ENCODE measurements around the gene CFAP57. TPM values are rescaled to one million over a fixed set of nuclear protein-coding genes. Genes with fewer than 3 reads are reported as not detected.

The CFAP57 gene
- total RNA-seq, 1 donor from 2014 or later: not detected

DNA sequence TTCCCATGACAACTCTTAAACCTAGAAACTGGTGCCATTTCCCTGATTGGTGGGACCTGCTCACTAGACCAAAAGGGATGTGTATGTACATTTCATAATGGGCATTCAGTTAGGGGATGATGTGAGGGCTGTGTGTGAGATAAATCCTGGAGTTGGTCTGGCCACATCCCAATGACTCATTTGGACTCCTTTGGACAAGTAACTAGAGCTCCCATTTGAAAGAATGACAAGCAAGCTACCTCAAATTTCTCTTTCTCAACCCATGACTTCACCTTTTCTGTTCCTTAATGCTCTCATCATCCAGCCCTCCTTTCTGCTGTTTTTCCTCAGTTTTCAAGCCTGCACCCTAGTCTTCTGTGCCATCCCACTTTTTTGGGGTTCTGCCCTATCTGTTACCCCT is 27.9 kb upstream of the CFAP57 start:
- FAIRE-seq (peak; percentile 88), DNase-seq (ENCODE audit: low read depth) (peak; percentile 72)
- H3K27me3 ChIP-seq (ENCODE audit: control insufficient read depth, insufficient read depth, low read length): no peaks in the 10 kb centered on the region
- no peak overlapping the region for H3K4me3 ChIP-seq (ENCODE audit: low read depth, low read length)
- peaks cover 2% of the 10 kb centered on the region for H3K36me3 ChIP-seq (ENCODE audit: control insufficient read depth, insufficient read depth, low read length)
- TF ChIP-seq, protein P1, sequence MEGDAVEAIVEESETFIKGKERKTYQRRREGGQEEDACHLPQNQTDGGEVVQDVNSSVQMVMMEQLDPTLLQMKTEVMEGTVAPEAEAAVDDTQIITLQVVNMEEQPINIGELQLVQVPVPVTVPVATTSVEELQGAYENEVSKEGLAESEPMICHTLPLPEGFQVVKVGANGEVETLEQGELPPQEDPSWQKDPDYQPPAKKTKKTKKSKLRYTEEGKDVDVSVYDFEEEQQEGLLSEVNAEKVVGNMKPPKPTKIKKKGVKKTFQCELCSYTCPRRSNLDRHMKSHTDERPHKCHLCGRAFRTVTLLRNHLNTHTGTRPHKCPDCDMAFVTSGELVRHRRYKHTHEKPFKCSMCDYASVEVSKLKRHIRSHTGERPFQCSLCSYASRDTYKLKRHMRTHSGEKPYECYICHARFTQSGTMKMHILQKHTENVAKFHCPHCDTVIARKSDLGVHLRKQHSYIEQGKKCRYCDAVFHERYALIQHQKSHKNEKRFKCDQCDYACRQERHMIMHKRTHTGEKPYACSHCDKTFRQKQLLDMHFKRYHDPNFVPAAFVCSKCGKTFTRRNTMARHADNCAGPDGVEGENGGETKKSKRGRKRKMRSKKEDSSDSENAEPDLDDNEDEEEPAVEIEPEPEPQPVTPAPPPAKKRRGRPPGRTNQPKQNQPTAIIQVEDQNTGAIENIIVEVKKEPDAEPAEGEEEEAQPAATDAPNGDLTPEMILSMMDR (IDR thresholded peaks at IDR 0.05; ENCODE audit: insufficient read depth, low read length, severe bottlenecking): no peak

DNA sequence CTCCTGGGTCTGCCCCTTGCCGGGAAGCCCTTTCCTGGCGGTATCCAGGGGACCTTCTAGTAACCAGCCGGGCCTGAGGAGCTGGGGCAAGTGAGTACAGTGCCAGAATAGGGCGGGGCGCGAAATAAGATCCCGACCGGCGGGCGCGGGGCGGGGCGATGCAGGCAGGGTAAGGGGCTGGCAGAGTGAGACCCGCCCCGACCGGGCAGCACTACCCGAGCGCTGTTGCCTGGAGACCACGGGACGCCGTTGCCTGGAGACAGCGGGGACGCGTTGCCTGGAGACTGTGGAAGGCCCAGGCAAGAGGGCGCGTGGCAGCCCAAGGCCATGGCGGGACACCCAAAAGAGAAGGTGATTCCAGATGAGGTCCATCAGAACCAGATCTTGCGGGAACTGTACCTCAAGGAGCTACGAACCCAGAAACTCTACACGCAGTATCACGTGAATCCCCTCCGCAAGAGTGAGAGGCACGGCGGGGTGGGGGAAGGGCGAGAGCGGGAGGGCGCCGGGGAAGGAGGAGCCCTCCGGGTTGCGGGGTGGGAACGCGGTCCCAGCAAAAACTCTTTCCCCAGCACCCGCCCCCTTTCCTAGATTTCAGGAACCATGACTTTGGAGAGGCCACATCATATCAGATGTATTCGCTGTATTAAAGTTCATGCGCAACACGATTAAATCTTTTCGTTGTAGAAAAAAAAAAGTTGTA is 24.4 kb upstream of the CFAP57 start:
- TF ChIP-seq, protein P1 (IDR thresholded peaks at IDR 0.05; ENCODE audit: insufficient read depth, low read length, severe bottlenecking): no peak
- DNase-seq (ENCODE audit: low read depth) (peak; percentile 54), FAIRE-seq (no peak)
- Histone ChIP-seq H3K27me3 (ENCODE audit: control insufficient read depth, insufficient read depth, low read length) (no peaks in the 10 kb centered on the region), H3K36me3 (ENCODE audit: control insufficient read depth, insufficient read depth, low read length) (peaks cover 2% of the 10 kb centered on the region), H3K4me3 (ENCODE audit: low read depth, low read length) (peak overlapping the region; percentile 40)

DNA sequence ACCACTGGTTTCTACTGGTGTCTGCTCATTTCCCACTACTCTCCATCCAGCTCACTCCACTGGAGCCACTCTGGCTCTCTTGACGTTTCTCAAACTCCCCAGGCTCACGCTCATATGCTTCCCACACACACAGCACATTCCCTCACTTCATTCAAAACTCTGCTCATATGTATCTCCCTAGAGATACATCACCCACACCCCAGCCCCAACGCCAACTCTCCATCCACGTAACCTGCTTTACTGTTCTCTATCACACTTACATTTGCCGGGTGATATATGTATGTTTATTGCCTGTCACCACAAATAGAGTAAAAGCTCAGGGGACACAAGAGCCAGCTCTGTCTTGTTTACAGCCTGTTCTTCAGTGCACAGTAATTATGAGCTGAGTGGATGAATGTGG is 22.2 kb upstream of the CFAP57 start:
- H3K27me3 ChIP-seq (ENCODE audit: control insufficient read depth, insufficient read depth, low read length): no peaks in the 10 kb centered on the region
- TF ChIP-seq, protein P1 (IDR thresholded peaks at IDR 0.05; ENCODE audit: insufficient read depth, low read length, severe bottlenecking): no peak
- FAIRE-seq: no peak
- H3K36me3 ChIP-seq (ENCODE audit: control insufficient read depth, insufficient read depth, low read length): peaks cover 2% of the 10 kb centered on the region
- DNase-seq (ENCODE audit: low read depth): no peak
- H3K4me3 ChIP-seq (ENCODE audit: low read depth, low read length): no peak overlapping the region

DNA sequence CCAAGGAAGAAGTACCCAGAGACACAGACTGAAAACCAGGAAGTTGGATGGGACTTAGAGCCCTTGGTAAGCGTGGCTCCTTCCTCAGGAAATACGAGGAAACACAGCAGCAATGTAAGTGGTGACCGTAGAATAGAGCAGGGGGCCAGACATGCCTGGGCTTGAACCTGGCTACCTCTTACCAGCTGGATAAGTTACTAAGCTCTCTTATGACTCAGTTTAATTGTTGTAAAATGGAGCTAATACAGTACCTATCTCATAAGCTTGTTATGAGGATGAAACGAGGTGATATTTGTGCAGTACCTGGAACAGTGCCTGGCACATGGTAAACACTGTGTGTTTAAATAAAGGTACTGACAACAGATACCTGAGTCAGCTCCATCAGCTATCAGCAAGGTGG is 19.3 kb upstream of the CFAP57 start:
- Histone ChIP-seq H3K27me3 (ENCODE audit: control insufficient read depth, insufficient read depth, low read length) (no peaks in the 10 kb centered on the region), H3K4me3 (ENCODE audit: low read depth, low read length) (no peak overlapping the region), H3K36me3 (ENCODE audit: control insufficient read depth, insufficient read depth, low read length) (no peaks in the 10 kb centered on the region)
- peak; percentile 99 for FAIRE-seq
- DNase-seq (ENCODE audit: low read depth): peak; percentile 99
- TF ChIP-seq, protein P1 (IDR thresholded peaks at IDR 0.05; ENCODE audit: insufficient read depth, low read length, severe bottlenecking): no peak

DNA sequence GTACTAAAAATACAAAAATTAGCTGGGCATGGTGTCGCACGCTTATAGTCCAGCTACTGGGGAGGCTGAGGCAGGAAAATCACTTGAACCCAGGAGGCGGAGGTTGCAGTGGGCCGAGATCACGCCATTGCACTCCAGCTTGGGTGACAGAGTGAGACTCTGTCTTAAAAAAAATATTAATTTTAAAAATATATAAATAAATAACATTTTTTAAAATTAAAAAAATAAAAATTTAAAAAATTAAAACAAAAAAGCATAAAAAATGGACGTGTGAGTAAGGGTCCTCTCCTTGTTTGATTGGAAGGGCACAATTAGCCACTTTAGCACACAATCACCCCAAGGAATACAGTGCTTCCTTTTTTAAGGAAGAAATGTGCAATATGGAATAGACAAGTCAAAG is 18.7 kb upstream of the CFAP57 start:
- FAIRE-seq (no peak), DNase-seq (ENCODE audit: low read depth) (no peak)
- Histone ChIP-seq H3K27me3 (ENCODE audit: control insufficient read depth, insufficient read depth, low read length) (no peaks in the 10 kb centered on the region), H3K36me3 (ENCODE audit: control insufficient read depth, insufficient read depth, low read length) (no peaks in the 10 kb centered on the region), H3K4me3 (ENCODE audit: low read depth, low read length) (no peak overlapping the region)
- TF ChIP-seq, protein P1 (IDR thresholded peaks at IDR 0.05; ENCODE audit: insufficient read depth, low read length, severe bottlenecking): no peak

DNA sequence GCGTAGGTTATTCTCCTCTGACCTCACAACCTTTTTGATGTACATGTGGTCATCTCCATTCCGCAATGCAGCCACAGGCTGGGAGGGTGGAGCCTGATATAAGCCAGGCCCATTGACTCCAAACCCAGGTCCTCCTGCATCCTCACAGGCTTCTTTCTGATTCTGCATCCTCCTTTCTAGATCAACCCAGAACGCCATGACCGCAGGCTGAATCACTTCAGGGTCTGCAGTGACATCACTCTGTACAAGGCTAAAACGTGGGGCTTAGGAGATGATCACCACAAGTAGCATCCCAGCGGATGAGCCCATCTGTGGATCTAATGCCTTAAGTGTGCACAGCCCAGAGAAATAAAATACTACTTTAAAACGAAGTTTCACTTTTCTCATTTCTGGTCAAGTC is 16.1 kb upstream of the CFAP57 start:
- Histone ChIP-seq H3K4me3 (ENCODE audit: low read depth, low read length) (no peak overlapping the region), H3K36me3 (ENCODE audit: control insufficient read depth, insufficient read depth, low read length) (no peaks in the 10 kb centered on the region), H3K27me3 (ENCODE audit: control insufficient read depth, insufficient read depth, low read length) (no peaks in the 10 kb centered on the region)
- no peak for FAIRE-seq
- TF ChIP-seq, protein P1 (IDR thresholded peaks at IDR 0.05; ENCODE audit: insufficient read depth, low read length, severe bottlenecking): no peak
- no peak for DNase-seq (ENCODE audit: low read depth)

All from bronchial epithelial cell (primary cell).